ENCODE results near the gene ADSS1.

Gene ADSS1

DNA sequence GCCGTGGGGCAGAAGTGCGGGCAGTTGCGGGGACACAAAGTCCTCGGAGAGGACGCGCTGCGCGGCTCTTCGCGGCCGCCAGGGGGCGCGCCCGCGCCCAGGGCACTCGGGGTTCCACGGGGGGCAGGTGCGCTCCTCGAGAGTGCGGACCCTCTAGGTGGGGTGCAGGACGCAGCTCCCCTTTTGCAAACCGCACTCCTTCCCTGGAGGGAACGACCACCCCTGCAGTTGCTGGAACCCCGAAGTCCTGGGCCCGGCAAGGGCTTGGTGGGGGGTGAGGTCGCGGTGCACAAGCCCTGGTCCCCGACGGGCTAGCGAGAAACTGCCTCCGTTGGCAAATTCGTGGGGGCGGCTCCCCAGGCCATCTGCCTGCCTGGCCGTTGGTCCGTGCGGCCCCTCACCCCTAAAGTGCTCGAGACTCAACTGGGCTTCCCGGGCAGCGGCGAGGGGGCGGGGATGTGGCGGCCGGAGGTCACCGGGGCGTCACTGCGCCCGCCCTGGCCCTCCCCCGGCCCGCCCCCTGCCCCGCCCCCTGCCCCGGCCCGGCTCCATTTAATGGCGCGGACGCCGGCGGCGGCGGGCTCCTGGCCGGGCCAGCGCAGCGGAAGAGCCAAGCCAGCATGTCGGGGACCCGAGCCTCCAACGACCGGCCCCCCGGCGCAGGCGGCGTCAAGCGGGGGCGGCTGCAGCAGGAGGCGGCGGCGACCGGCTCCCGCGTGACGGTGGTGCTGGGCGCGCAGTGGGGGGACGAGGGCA is at the start of gene ADSS1:
Gene ADSS1, plus strand, starts transcription at position 579 of the 756 bp plus-strand sequence. Its CDS starts 42 bp downstream, at position 621.
- peak; percentile 27 for DNase-seq

DNA sequence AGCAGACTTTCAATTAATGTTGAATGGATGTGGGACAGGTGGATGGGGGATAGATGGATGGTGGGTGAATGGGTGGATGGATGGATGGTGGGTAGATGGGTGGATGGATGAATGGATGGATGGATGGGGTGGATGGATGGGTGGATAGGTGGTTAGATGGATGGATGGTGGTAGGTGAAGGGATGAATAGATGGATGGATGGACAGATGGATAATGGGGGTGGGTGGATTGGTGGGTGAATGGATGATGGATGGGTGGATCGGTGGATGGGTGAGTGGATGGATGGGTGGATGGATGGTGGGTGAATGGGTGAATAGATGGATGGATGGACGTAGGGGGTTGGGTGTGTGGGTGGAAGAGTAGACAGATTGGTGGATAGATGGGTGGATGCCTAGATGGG is 48.6 kb upstream of the ADSS1 start:
- no peak for DNase-seq

DNA sequence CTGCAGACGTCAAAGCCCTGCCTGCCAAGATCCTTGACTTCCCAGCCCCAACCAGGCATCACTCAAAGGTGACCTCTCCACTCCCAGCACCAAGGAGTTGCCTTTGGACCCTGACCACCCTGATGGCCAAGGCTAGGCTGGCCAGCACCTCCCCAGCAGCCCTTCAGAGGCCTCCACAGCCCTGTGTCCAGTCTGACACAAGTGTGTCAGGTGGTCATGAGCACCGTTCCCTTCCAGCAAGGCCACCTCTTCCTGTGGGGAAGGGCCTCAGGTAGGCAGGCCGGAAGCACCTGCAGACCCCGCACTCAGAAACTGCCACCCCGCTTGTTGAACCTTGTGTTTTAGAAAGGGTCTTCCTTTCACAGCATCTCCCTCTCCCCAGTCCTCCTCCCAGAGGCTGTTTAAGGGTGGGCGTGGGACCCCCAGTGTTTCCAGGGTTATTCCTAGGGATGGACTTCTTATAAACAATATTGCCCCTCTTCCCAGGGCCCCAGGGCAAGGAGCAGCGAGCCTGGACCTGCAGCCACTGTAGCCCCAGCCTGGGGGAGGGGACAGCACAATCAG is 47.8 kb upstream of the ADSS1 start:
- DNase-seq: no peak

DNA sequence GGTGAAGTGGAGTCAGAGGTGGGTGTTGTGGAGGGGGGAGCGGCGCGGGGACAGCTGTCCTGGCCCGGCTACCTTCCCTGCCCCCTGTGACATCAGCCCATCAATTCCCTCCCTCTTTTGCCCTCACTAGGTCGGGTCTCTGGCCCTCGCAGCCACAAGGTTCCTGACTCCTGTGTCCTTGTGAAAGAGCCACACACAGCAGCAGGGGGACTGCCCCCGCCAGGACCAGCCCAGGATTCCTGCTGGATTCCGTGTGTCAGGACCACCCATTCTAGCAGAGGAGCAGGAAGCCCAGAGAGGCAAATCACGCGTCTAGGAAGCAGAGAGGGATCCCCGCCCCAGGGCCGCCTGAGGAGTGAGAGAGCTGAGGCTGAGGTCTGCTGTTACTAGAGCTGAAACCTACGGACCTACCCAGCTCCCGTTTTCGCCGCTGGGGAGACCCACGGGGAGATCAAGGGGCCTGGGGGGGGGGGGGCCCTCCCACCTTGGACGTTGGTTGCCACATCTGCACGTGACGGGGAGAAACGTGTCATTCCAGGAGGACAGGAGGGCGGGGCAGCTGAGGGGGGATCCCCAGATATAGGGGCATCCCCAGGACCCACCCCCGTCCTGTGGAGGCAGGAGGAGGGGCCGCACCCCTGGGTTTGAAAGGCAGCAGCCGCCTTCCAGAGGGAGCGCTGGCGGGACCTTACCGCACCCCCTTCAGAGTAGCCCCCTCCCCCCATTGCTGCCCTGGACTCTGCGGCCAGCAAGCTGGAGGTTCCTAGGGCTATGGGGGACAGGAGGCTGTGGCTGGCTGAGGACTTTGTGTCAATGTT is 47.1 kb upstream of the ADSS1 start:
- DNase-seq: peak; percentile 36

DNA sequence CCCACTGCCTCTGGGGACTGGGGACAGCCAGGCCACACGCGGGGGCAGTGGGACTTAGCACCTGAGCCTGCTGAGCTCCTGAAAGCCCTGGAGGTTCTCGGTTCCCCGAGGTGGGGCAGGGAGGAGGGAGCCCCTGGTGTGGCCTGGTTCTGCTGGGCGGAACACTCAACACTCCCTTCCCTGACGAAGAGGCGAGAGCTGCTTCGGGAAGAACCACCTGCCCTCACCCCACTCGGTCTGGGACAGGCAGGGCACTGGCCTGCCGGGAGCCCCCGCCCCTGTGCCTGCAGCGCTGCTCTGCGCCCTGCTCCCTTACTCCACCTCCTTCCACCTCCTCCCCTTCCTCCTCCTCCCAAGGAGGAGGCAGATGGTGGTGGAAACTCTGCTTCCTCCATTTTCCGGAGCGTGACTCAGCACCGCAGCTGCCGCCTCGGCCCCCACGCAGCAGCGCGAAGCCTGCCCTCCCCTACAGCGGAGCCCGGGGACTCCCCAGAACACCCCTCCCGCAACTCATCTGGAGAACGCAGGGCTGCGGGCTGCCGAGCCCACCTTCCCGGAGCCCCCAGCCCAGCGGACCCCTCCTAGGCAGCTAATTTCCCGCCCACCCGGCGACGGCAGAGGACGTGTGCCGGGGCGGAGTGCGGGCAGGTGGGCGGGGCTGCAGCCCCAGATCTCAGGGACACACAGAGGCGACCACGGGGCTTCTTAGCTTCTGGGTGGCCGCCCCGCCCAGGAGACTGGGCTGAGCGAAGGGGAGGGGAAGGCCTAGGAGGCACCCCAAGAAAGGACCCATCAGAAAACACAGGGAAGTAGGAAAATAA is 46.3 kb upstream of the ADSS1 start:
- DNase-seq: peak; percentile 73

DNA sequence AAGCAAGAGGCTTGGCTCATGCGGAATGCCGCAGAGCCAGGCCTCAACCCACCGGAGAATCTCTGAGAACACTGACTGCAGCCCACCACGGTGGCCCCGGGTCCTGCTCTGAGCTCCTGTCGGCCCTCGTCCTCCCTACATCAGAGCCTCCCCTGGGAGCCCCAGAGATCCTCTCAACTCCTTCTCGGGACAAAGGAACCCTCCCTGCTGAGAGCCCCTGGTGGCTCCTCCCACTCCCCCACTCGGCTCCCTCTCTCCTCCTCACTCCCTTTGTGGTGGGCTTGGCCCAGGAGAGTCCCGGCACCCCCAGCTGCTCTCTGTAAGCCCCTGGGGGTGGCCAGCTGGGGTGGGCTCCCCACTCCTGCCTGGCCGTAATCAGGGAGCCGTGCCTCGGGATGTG is 45.7 kb upstream of the ADSS1 start:
- DNase-seq: no peak

DNA sequence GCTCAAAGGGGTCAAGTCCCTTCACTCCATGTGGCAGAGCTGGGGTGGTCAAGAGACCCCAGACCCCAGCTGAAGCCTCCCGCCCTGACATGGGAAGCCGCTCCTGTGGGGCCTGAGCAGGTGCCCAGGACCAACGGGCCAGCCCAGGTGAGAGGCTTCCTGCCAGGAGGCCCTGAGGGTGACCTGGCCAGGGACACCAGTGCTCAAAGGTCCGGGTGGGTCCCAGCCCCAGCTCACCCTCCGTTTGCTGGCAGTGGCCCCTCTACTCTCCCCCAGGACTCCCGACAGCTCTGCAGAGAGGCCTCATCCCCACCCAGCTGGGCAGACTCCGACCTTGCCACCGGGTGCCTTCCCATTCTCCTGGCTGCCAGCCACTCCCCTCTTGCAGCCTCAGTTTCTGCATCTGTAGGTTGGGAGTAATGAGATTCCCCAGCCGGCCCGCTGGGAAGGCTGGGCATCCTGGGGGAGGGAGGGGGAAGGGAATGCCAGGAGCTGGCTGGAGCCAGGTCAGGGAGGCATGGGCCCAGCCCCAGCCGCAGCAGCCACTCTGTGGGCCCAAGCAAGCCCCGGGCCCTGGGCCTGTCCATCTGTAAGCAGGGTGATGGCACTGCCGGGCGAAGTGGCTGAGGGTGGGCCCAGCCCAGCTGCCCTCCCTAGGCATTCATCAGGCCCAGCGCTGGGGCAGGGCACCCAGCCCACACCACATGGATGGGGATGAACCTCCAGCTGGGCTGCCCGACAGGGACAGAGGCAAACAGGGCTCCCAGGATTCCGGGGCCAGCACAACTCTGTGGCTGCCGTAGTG is 44.9 kb upstream of the ADSS1 start:
- DNase-seq: no peak

DNA sequence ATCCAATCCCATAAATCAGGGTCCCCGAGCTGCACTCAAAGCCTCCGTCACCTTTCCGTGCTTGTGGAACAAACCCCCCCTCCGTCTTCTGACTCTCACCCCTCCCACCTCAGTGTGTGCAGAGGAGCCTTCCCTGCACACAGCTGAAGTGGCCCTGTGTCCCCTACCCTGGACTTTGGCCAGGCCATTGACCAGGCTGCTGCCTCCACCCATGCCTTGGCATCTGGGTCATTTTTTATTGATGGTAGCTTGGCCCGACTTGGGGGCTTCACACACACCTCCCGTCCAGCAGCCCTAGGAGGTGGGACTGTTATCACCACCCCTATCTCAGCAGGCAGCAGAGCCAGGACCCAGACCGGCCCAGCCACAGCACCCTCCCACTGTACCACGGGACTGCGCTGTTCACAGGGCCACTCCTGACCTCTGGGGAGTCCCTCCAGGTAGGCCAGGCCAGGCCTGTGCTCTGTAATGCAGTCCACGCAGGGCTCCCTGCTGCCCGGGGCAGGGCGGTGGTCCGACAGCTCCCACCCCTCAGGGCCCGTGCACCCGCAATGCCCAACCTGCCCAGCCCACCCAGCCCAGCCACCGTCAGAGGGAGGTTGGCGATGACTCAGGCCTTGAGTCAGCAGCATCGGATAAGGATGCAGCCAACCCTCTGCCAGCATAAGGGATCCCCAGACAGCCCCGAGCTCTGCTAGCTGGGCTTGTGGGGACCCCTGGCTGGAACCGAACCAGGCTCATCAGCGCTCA is 43.8 kb upstream of the ADSS1 start:
- no peak for DNase-seq

DNA sequence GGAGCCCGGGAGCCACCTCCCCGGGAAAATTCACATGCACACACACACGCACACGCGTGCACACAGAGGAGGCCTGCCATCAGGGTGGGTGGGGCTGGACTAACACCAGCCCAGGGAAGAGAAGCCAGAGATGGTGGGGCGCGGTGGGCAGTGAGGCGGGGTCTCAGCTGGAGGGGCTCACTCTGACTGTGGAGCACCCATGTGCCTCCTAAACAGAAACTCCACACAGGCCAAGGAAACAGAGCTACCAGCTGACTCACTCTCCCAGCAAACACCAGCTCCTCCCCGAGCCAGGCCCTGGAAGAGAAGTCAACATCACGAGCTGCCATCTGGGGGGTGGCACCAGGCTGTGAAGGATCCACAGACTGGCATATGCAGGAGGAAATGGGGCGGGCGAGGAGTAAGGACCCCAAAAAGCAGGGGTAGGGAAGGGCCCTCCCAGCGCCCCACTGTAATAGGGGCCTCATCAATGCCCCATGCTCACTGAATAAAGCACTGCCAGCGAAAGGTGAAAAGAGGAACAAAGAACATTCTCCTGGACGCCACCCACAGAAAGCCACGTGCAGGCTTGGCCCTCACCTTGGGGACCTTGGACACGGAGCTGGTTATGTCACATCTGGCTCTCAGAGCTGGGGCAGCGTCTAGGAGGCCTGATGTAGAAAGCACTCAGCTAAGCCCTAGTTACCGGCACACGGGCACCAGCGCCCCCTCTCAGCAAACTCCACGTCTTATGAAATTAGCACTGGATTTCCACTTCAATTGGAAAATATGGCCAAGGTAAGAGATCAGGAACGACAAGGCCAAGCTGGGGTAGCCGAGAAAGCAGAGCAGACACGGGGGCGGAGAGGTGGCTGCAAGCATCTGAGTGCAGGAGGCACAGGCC is 43.0 kb upstream of the ADSS1 start:
- DNase-seq: no peak

DNA sequence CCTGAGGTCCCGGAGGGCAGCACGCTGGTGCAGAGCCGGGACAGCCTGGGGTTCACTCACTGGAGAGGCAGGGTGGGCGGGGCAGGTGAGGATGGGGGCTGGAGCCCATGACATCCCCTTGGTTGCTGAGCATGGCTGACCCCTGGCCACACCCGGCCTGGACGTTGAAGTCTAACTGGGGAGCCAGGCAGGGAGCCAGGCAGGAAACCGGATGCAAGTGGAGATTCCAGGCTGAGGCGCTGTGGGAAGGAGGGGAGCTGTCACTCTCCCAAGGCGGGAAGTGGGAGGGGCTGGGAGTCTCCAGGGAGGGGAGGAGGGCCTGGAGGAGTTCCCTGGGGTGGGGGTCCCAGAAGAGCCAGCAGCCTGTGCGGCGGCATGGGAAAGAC is 42.3 kb upstream of the ADSS1 start:
- DNase-seq: no peak

DNA sequence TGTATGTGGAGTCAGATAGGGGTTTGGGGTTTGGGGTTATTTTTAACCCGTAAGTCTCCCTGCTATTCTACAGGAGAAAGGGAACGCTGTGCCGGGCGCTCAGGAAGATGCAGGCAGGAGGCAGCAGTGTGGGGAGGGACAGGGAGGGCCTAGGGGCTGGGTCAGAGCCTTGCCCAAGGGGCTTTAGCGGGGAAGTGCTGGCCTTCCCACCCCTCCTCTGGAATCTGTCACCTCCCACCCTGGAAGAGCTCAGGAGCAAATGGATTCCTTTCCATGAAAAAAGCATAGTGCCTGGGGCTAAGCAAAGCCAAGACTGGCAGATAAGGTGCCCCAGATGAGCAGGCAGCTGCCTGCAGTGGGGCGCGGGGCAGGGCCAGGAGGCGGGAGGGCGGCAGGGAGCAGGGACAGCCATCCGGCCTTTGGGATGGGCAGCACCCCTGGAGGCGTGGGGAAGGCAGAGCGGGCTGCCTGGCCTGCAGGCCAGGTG is 41.9 kb upstream of the ADSS1 start:
- DNase-seq: no peak

DNA sequence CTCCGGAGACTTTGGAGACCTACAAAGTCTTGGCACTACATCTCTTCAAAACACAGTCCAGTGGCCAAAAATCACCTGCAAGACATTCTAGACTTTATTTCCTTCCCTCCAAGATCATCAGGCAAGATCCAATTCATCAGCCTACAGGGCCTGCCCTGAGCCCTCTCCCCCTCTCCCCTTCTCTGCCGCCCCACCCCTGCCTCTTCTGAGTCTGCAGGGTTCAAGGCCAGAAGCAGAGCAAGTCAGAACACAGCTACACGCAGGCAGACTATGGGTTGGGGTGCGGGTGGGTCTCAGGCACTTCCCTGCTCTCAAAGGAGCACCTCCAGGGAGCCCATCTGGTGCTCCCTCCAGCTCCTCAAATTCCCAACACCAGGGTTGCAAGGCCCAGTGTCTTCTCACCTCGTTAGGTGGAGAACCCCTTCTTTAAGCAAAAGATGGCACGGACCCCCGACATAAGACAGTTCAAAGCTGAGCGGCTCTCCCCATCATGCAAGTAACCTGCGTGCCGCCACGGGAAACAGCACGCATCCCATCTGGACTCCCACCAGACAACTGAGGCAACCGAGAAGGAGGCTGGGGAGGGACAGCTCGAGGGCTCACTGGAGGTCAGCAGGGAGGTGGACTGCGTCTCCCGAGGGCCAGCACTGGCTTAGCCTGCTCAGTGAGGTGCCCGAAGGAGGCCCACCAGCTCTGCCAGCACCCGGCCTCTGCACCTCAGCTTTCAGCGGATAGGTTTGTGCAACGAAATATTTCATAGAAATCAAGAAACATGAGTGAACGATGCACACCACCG is 40.2 kb upstream of the ADSS1 start:
- DNase-seq: no peak

DNA sequence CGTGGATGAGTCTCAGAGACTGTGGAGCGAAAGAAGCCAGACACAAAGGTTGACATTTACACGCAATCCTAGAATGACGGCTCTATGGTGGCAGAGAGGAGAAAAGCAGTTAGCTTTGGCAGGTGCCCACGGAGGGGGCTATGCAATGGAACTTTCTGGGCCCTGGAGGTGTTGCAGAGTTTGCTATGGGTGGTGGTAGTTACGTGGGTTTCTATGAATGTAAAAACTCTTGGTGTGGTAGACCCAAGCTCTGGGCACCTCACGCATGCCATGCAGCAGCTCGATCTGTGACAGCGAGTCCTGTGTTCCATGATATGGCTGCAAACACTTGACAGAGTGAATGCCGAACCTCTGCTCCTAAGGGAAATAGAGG is 39.6 kb upstream of the ADSS1 start:
- DNase-seq: no peak

DNA sequence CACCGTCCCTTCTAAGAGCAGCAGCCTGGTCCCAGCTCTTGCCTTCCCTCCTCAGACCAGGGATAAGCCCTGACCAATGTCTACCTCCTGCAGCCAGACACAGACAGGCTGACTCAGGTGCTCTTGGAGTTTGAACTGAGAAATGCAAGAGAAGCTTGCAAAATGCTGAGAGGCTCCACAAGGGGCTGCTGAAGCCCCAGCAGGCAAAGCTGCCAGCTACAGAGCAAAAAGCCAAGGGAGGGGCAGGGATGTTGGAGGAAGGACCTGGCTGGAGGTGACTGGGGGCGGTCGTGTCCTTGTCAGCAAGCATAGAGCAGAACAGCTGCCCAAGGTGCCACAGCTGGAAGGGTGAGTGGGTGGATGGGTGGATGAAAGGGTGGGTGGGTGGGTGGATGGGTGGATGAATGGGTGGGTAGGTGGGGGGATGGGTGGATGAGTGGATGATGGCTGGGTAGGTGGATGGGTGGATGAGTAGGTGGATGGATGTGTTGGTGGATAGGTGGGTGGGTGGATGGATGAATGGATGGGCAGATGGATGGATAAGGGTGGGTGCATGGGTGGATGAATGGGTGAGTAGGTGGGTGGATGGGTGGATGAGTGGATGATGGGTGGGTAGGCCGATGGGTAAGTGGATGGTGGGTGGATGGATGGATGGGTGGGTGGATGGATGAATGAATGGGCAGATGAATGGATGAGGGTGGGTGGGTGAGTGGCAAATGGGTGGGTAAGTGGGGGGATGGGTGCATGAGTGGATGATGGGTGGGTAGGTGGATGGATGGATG is 38.6 kb upstream of the ADSS1 start:
- DNase-seq: no peak

DNA sequence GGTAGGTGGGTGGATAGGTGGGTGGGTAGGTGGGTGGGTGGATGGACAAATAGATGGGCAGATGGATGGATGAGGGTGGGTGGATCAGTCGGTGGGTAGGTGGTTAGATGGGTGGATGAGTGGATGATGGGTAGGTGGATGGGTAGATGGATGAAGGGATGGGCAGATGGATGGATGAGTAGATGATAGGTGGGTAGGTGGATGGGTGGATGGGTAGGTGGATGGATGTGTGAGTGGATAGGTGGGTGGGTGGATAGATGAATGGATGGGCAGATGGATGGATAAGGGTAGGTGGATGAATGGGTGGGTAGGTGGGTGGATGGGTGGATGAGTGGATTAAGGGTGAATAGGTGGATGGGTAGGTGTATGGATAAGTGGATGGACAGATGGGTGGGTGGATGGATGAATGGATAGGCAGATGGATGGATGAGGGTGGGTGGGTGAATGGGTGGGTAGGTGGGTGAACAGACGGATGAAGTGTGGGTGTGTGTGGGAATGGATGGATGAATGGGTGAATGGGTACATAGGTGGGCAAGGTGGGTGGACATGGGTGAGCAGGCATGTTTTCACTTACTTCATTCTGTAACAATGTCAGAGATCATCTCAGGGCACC is 37.9 kb upstream of the ADSS1 start:
- DNase-seq: no peak

DNA sequence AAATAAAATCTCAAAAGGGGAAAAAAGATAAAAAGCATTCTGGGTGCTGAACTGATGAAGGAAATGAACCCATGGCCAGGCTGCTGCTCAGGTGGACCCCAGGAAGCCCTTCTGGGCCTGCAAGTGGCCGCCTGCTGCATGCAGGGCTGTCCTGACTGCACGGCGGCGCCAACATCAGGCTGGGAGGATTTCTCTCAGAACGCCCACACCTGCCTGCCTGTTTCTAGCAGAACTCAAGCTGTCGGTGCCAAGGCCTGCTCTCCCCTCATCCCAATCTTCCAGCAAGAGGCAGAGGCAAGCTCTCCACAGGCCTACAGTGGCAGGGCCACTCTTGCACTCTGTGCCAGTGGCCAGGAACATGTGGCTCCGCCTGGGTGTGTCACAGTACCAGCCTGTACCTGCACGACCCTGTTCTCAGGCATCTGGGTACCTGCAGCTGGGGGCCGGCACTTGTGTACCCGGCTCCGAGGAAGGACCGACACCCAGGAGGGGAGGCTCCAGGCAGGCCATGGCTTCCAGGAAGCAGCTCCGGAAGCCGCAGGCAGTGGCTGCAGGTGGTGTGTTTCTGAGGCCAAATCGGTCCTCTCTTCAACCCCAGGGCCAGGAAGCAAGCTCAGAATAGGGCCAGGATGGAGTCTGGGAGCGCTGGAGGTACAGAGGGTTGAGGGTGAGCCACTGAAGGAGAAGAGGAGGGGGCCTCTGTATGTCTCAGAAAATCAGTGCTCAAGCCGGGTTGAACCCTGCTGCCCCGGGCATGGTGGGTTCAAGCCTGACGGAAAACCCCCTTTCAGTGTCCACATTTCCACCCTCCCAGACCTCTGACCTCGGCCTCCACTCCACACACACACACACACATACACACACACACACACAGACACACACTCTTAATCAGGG is 37.2 kb upstream of the ADSS1 start:
- DNase-seq: no peak
